Choroid plexus epithelial cell (primary cell): ENCODE measurements around the gene SGIP1.
A peak's percentile ranks its signal among the peaks of the same experiment; 100 is the strongest.

Experiments used
- DNase-seq: peaks from one replicate; pipeline ENCODE4 v3.0.0-alpha.2; 2010; ENCODE audit warnings: low read depth
- H3K4me3 ChIP-seq: 2 replicates; pipeline ENCODE4 v1.5.1; 2011; ENCODE audit warnings: low read depth, mild to moderate bottlenecking, control low read depth, low read length, moderate library complexity
- TF ChIP-seq, protein P1 (sequence below): conservative IDR thresholded peaks from 2 replicates; pipeline ENCODE4 v1.5.1; 2011; ENCODE audit warnings: low read depth, mild to moderate bottlenecking, control low read depth, inconsistent platforms, low read length, moderate library complexity

SGIP1 gene

DNA sequence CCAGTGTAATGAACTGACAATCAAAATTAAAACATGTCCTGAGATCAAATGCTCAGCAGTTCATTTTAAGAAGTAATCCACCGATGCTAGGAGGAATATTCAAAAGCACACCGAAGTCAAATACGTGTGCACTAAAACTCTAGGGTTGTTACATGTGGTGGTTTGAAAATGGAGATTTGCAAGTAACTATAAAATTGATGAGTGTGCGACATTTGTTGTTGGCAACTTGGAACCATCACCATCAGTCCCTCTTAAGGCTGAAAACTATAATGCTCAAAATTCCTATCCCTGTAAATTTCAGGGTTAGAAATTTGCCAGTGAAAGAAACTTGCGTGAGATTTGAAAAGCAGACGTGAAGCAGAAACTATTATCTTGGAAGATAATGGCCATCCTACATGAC lies 13.3 kb upstream of the SGIP1 start:
- DNase-seq: no peak
- H3K4me3 ChIP-seq: no peak overlapping the region
- TF ChIP-seq, protein P1, sequence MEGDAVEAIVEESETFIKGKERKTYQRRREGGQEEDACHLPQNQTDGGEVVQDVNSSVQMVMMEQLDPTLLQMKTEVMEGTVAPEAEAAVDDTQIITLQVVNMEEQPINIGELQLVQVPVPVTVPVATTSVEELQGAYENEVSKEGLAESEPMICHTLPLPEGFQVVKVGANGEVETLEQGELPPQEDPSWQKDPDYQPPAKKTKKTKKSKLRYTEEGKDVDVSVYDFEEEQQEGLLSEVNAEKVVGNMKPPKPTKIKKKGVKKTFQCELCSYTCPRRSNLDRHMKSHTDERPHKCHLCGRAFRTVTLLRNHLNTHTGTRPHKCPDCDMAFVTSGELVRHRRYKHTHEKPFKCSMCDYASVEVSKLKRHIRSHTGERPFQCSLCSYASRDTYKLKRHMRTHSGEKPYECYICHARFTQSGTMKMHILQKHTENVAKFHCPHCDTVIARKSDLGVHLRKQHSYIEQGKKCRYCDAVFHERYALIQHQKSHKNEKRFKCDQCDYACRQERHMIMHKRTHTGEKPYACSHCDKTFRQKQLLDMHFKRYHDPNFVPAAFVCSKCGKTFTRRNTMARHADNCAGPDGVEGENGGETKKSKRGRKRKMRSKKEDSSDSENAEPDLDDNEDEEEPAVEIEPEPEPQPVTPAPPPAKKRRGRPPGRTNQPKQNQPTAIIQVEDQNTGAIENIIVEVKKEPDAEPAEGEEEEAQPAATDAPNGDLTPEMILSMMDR: no peak

DNA sequence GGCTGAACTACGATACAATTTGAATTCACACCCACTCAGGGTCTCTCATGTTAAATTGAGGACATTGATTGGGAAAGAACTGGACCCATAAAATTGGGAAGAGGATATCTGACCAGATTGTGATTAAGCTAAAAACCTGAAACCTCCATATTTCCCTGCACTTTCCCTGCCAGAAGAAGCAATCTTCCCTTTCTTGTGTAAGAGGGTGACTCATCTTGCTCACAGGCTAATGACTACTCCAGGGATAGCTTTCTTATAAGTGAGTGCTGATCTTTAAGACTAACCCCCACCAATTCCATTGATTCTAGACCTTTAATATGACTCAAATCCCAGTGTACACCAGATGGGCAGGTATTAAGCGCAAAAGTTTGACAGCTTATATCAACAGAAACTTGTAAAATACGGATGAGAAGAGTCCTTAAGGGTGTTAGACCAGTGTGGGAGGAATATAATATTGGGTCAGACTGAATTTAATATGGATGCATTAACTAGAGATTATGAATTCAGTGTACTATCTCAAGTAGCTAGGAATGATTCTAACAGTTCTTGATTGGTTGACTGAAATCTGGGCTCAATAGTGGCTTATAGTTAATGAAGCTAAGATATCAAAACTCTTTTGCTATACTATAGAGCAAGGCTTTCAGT lies 12.1 kb upstream of the SGIP1 start:
- TF ChIP-seq, protein P1: no peak
- no peak overlapping the region for H3K4me3 ChIP-seq
- DNase-seq: peak; percentile 86

DNA sequence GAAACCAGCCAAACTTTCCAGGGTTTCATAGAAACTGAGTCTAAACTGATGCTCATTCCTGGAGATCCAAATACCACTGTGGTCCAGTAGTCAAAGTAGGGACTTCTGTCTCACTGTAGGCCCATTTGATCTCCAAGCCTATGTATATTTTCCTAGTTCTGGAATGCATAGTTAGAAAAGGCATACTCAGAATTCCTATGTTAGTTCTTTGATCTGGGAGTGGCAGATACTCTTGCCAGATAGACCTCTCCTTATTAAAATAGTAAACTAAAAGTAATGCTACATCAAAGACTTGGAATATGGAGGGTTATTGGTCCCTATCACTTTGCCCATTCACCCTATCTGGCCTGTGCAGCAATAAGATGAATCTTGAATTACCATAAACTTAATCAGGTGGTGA lies 10.4 kb upstream of the SGIP1 start:
- no peak for DNase-seq
- TF ChIP-seq, protein P1: no peak
- no peak overlapping the region for H3K4me3 ChIP-seq

GRCh38 chr1:66525086-66525485 lies 8.9 kb upstream of the SGIP1 start:
- no peak overlapping the region for H3K4me3 ChIP-seq
- DNase-seq: no peak
- TF ChIP-seq, protein P1: no peak

DNA sequence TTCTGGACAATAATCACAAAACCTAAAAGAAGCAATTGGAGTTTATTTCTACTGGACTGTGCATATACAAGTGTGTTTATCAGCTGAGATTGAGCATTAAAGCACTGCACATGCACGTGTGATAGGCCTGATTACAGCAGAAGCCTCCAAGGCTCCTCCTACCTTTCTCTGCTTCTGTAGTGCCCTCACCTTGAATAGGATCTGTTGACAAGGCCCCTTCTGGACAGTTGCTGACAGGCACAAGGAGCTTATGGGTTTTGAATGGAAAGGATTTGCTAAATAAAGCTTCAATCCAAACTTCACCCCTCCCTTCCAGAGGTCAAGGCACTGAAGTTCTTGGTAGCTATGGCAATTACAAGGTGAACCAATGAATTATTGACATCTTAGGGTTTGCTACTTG lies 7.9 kb upstream of the SGIP1 start:
- TF ChIP-seq, protein P1: no peak

DNA sequence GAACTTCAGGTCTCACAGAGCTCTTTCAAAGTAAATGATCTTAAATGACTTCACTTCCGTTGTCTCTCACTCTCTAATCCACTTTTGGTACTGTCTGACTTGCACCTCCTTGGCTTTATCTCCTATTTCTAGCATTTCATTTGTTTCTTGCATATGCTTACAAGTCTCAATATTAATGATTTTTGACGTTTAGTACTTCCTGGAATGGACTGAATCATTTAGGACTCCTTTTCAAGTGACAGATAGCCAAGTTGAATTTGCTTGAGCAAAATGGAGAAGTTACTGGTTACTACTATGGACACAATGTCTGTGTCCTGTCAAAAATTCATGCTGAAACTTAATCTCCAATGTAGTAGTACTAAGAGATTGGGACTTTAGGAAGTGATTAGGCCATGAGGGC lies 7.0 kb upstream of the SGIP1 start:
- H3K4me3 ChIP-seq: no peak overlapping the region
- DNase-seq: no peak
- TF ChIP-seq, protein P1: no peak

More for the DNA sequence above, 7.9 kb upstream of the SGIP1 start:
- H3K4me3 ChIP-seq: no peak overlapping the region
- DNase-seq: no peak

DNA sequence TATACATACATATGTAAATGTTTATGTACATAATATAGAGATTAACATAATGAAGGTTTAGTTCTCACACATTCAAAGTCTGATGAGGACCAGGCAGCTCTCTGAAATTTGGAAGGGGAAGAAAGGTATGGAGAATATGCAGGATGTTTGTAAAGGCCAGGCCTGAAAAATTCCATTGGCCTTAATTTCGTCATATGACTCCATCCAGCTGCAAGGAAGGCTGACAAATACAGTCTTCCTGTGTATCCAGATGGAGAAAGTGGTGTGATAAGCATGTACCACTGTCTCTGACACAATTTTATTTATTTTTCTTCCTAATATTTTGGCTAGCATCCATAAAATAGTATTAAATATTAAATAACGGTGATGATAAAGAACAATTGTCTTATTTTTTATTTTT lies 6.3 kb upstream of the SGIP1 start:
- peak; percentile 86 for DNase-seq
- H3K4me3 ChIP-seq: no peak overlapping the region
- TF ChIP-seq, protein P1: no peak
